Liver (tissue), 9 donors: ENCODE results near the gene AMHR2. TPM values are rescaled to one million over a fixed set of nuclear protein-coding genes. Genes with fewer than 3 reads are reported as not detected.

Source experiments
- DNase-seq: peaks from one replicate; pipeline ENCODE4 v3.0.0-alpha.2; 2017; ENCODE audit warnings: low spot score
- H3K27ac ChIP-seq, 2 donors: one replicate each; pipeline ENCODE4 v1.7.0; 2013; ENCODE audit warnings: inconsistent platforms in 2 of 2, low read length in 2 of 2, control low read depth in 1 of 2, low read depth in 1 of 2, mild to moderate bottlenecking in 1 of 2
- H3K27me3 ChIP-seq, 4 donors: one replicate each; pipeline versions ENCODE4 v1.6.1 to v1.7.0; 2013; ENCODE audit warnings: low read length in 3 of 4, inconsistent platforms in 1 of 4, mild to moderate bottlenecking in 1 of 4, moderate library complexity in 1 of 4; ENCODE audit not compliant: control insufficient read depth in 4 of 4, insufficient read depth in 4 of 4
- H3K36me3 ChIP-seq, 4 donors: one replicate each; pipeline versions ENCODE4 v1.6.1 to v1.7.0; 2013; ENCODE audit warnings: low read length in 3 of 4, mild to moderate bottlenecking in 3 of 4, low read depth in 1 of 4, moderate library complexity in 1 of 4; ENCODE audit not compliant: control insufficient read depth in 4 of 4, insufficient read depth in 3 of 4
- H3K4me1 ChIP-seq, 4 donors: one replicate each; pipeline versions ENCODE4 v1.6.1 to v1.7.0; 2013; ENCODE audit warnings: low read length in 3 of 4, mild to moderate bottlenecking in 3 of 4, moderate library complexity in 1 of 4; ENCODE audit not compliant: control insufficient read depth in 4 of 4, insufficient read depth in 4 of 4
- H3K4me3 ChIP-seq, 3 donors: one replicate each; pipeline versions ENCODE4 v1.6.1 to v1.7.0; 2013; ENCODE audit warnings: low read length in 3 of 3, control low read depth in 1 of 3, low read depth in 1 of 3, mild to moderate bottlenecking in 1 of 3
- H3K9ac ChIP-seq, 2 donors: one replicate each; pipeline ENCODE4 v1.7.0; 2013; ENCODE audit warnings: low read length in 2 of 2, mild to moderate bottlenecking in 2 of 2, moderate library complexity in 2 of 2, control low read depth in 1 of 2, low read depth in 1 of 2
- H3K9me3 ChIP-seq, 4 donors: one replicate each; pipeline versions ENCODE4 v1.6.1 to v1.7.0; 2013; ENCODE audit warnings: low read length in 3 of 4; ENCODE audit not compliant: control insufficient read depth in 4 of 4
- ATF3 ChIP-seq: IDR thresholded peaks from 2 replicates; pipeline ENCODE4 v1.6.1; 2016; ENCODE audit warnings: antibody characterized with exemption
- CTCF ChIP-seq: fragments of 150-350 bp; IDR thresholded peaks from 2 replicates; pipeline ENCODE4 v1.5.1; 2017; ENCODE audit warnings: improper control_type of control experiment, low read depth, low read length; ENCODE audit not compliant: missing input control
- EGR1 ChIP-seq, 2 donors: IDR thresholded peaks; 2 replicates each; pipeline ENCODE4 v1.6.1; 2016 to 2018; ENCODE audit warnings: antibody characterized with exemption in 2 of 2, low read depth in 2 of 2
- FOXA1 ChIP-seq: IDR thresholded peaks from 2 replicates; pipeline ENCODE4 v1.6.1; 2016; ENCODE audit warnings: antibody characterized with exemption
- FOXA2 ChIP-seq: IDR thresholded peaks from 2 replicates; pipeline ENCODE4 v1.6.1; 2016; ENCODE audit warnings: antibody characterized with exemption
- GABPA ChIP-seq, 2 donors: IDR thresholded peaks in 1 of 2; conservative IDR thresholded peaks in 1 of 2; 2 replicates each; pipeline ENCODE4 v1.6.1; 2016; ENCODE audit warnings: antibody characterized with exemption in 2 of 2, mild to moderate bottlenecking in 1 of 2, moderate library complexity in 1 of 2
- HNF4A ChIP-seq, 2 donors: conservative IDR thresholded peaks; 2 replicates each; pipeline ENCODE4 v1.6.1; 2016; ENCODE audit warnings: antibody characterized with exemption in 2 of 2, mild to moderate bottlenecking in 2 of 2
- MAX ChIP-seq: IDR thresholded peaks from 2 replicates; pipeline ENCODE4 v1.6.1; 2016; ENCODE audit warnings: antibody characterized with exemption
- NR2F2 ChIP-seq: IDR thresholded peaks from 2 replicates; pipeline ENCODE4 v1.6.1; 2016; ENCODE audit warnings: antibody characterized with exemption
- RAD21 ChIP-seq, 2 donors: IDR thresholded peaks; 2 replicates each; pipeline ENCODE4 v1.6.1; 2016; ENCODE audit warnings: antibody characterized with exemption in 2 of 2, mild to moderate bottlenecking in 2 of 2
- REST ChIP-seq: IDR thresholded peaks from 2 replicates; pipeline ENCODE4 v1.6.1; 2016; ENCODE audit warnings: antibody characterized with exemption, mild to moderate bottlenecking
- RXRA ChIP-seq, 2 donors: IDR thresholded peaks; 2 replicates each; pipeline ENCODE4 v1.6.1; 2017 to 2018; ENCODE audit warnings: antibody characterized with exemption in 2 of 2, mild to moderate bottlenecking in 1 of 2
- SP1 ChIP-seq: IDR thresholded peaks from 2 replicates; pipeline ENCODE4 v1.6.1; 2018; ENCODE audit warnings: antibody characterized with exemption, mild to moderate bottlenecking
- TAF1 ChIP-seq: conservative IDR thresholded peaks from 2 replicates; pipeline ENCODE4 v1.6.1; 2016; ENCODE audit warnings: antibody characterized with exemption, mild to moderate bottlenecking
- YY1 ChIP-seq: IDR thresholded peaks from 2 replicates; pipeline ENCODE4 v1.6.1; 2016; ENCODE audit warnings: antibody characterized with exemption, mild to moderate bottlenecking
- ZBTB33 ChIP-seq: IDR thresholded peaks from 2 replicates; pipeline ENCODE4 v1.6.1; 2016; ENCODE audit warnings: antibody characterized with exemption
- WGBS: extraction: QIAGEN DNeasy Blood & Tissue Kit; methylation state at CpG from one replicate; pipeline ENCODE4 v1.1.7; 2013; 5-methylcytosine and 5-hydroxymethylcytosine counted together
- polyA plus RNA-seq, 2 donors: library from polyadenylated mRNA; stranded (reverse) in 1 of 2; unstranded in 1 of 2; fragments of 200-250 nt in 1 of 2; fragments of >200 nt in 1 of 2; fragmentation: Nextera tagmentation in 1 of 2; extraction: Ambion mirVana in 1 of 2; gene quantifications; one replicate each; pipeline versions ENCODE4 v1.2.1 to v1.2.3, GENCODE V29; 2013 to 2015
- total RNA-seq, 2 donors: library from RNA; depleted of rRNA; stranded (reverse); fragments of >200 nt; gene quantifications; one replicate each; pipeline ENCODE4 v1.2.3, GENCODE V29; 2014
- donor health status: healthy.
- donor health status: healthy.
- donor health status: healthy.
- donor health status: healthy.
- donor health status: healthy.

The AMHR2 gene
- total and polyA plus RNA-seq, 4 donors: 0.67 to 1.3 (median 0.92) TPM

- DNase-seq: no peak
- H3K9ac ChIP-seq: no peak overlapping the region
- H3K4me1 ChIP-seq: peaks cover 0 to 21% (median 20%) of the 10 kb centered on the region in 4 donors
- TF ChIP-seq SP1 (no peak), REST (no peak), MAX (no peak), NR2F2 (no peak), EGR1 (IDR thresholded peaks at IDR 0.05; ENCODE audit: low read depth in 2 of 2) (no peak), HNF4A (conservative IDR thresholded peaks at IDR 0.05) (no peak), FOXA1 (no peak), TAF1 (no peak), YY1 (no peak), CTCF (no peak), ATF3 (no peak), FOXA2 (no peak)
- H3K27ac ChIP-seq: no peak overlapping the region
- H3K36me3 ChIP-seq: peaks cover 28 to 75% (median 72%) of the 10 kb centered on the region in 4 donors
- no peaks in the 10 kb centered on the region for H3K9me3 ChIP-seq
- H3K27me3 ChIP-seq: no peaks in the 10 kb centered on the region
- no peak overlapping the region for H3K4me3 ChIP-seq
- WGBS: 77% methylated on average over 6 of the region's 6 CpGs
Observed at GRCh38 chr12:53456654-53457366, 33.2 kb downstream of the AMHR2 start.

- Histone ChIP-seq H3K9ac (no peak overlapping the region), H3K4me1 (peaks cover 0 to 14% (median 10%) of the 10 kb centered on the region in 4 donors), H3K36me3 (peaks cover 37 to 97% (median 94%) of the 10 kb centered on the region in 4 donors), H3K27ac (no peak overlapping the region), H3K27me3 (no peaks in the 10 kb centered on the region), H3K4me3 (no peak overlapping the region), H3K9me3 (no peaks in the 10 kb centered on the region)
- WGBS: 74% methylated on average over 4 of the region's 4 CpGs
- no peak for DNase-seq
- no peak for TF ChIP-seq ATF3
- no peak for TF ChIP-seq RAD21 (IDR thresholded peaks at IDR 0.05)
- TF ChIP-seq GABPA (IDR thresholded peaks at IDR 0.05 in 1 of 2, conservative IDR thresholded peaks at IDR 0.05 in 1 of 2): no peak
- TF ChIP-seq TAF1: no peak
- TF ChIP-seq RXRA (IDR thresholded peaks at IDR 0.05): no peak
- no peak for TF ChIP-seq SP1
- TF ChIP-seq FOXA1: no peak
- TF ChIP-seq HNF4A (conservative IDR thresholded peaks at IDR 0.05): no peak
- TF ChIP-seq EGR1 (IDR thresholded peaks at IDR 0.05; ENCODE audit: low read depth in 2 of 2): no peak
- no peak for TF ChIP-seq ZBTB33
- TF ChIP-seq REST: no peak
- TF ChIP-seq NR2F2: no peak
- no peak for TF ChIP-seq FOXA2
- no peak for TF ChIP-seq MAX
Observed at GRCh38 chr12:53459097-53459496, 35.4 kb downstream of the AMHR2 start.
